ENCODE data around the gene DDX23.

DNA sequence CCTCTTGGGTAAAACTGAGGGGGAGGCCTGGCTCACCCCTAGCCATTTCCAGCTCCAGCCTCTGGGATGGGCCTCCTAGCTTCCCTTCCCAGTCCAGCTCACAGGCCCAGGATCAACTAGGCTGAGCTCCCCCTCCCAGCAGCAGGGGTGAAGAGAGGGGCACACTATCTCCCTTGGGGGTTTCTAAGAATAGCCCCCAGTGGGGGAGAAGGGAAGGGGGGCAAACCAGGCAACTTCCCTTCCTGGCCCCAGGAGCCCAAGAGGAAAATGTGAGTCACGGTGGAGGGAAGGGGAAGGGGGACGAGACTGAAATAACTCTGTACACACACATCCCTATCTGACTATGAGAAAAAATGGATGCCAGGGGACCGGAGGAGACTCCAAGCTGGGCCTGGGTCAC is 72.1 kb downstream of the DDX23 start:
- TF ChIP-seq, protein P1, sequence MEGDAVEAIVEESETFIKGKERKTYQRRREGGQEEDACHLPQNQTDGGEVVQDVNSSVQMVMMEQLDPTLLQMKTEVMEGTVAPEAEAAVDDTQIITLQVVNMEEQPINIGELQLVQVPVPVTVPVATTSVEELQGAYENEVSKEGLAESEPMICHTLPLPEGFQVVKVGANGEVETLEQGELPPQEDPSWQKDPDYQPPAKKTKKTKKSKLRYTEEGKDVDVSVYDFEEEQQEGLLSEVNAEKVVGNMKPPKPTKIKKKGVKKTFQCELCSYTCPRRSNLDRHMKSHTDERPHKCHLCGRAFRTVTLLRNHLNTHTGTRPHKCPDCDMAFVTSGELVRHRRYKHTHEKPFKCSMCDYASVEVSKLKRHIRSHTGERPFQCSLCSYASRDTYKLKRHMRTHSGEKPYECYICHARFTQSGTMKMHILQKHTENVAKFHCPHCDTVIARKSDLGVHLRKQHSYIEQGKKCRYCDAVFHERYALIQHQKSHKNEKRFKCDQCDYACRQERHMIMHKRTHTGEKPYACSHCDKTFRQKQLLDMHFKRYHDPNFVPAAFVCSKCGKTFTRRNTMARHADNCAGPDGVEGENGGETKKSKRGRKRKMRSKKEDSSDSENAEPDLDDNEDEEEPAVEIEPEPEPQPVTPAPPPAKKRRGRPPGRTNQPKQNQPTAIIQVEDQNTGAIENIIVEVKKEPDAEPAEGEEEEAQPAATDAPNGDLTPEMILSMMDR (IDR thresholded peaks at IDR 0.05; ENCODE audit: poor library complexity), result no peak
- no peak for TF ChIP-seq EZH2 (IDR thresholded peaks at IDR 0.05; ENCODE audit: borderline replicate concordance)
- TF ChIP-seq EZH2phosphoT487 (IDR thresholded peaks at IDR 0.05; ENCODE audit: low read depth, severe bottlenecking, unreplicated experiment), result no peak
